Ishikawa (cell line): ENCODE results near the gene TEKT1.

Source experiments
- RAD21 ChIP-seq: IDR thresholded peaks from 2 replicates; pipeline ENCODE4 v1.6.1; 2012; ENCODE audit warnings: low read depth
- TF ChIP-seq, protein P1 (sequence below): IDR thresholded peaks from 2 replicates; pipeline ENCODE4 v1.6.1; 2012
- TF ChIP-seq, protein P2 (sequence below): IDR thresholded peaks from 2 replicates; pipeline ENCODE4 v1.6.1; 2012
- TF ChIP-seq, protein P3 (sequence below): IDR thresholded peaks from 2 replicates; pipeline ENCODE4 v1.6.1; 2012; ENCODE audit warnings: low read depth, mild to moderate bottlenecking

- TF ChIP-seq RAD21: no peak
- TF ChIP-seq, protein P1, sequence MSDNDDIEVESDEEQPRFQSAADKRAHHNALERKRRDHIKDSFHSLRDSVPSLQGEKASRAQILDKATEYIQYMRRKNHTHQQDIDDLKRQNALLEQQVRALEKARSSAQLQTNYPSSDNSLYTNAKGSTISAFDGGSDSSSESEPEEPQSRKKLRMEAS: no peak
- TF ChIP-seq, protein P2, sequence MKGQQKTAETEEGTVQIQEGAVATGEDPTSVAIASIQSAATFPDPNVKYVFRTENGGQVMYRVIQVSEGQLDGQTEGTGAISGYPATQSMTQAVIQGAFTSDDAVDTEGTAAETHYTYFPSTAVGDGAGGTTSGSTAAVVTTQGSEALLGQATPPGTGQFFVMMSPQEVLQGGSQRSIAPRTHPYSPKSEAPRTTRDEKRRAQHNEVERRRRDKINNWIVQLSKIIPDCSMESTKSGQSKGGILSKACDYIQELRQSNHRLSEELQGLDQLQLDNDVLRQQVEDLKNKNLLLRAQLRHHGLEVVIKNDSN: no peak
- TF ChIP-seq, protein P3, sequence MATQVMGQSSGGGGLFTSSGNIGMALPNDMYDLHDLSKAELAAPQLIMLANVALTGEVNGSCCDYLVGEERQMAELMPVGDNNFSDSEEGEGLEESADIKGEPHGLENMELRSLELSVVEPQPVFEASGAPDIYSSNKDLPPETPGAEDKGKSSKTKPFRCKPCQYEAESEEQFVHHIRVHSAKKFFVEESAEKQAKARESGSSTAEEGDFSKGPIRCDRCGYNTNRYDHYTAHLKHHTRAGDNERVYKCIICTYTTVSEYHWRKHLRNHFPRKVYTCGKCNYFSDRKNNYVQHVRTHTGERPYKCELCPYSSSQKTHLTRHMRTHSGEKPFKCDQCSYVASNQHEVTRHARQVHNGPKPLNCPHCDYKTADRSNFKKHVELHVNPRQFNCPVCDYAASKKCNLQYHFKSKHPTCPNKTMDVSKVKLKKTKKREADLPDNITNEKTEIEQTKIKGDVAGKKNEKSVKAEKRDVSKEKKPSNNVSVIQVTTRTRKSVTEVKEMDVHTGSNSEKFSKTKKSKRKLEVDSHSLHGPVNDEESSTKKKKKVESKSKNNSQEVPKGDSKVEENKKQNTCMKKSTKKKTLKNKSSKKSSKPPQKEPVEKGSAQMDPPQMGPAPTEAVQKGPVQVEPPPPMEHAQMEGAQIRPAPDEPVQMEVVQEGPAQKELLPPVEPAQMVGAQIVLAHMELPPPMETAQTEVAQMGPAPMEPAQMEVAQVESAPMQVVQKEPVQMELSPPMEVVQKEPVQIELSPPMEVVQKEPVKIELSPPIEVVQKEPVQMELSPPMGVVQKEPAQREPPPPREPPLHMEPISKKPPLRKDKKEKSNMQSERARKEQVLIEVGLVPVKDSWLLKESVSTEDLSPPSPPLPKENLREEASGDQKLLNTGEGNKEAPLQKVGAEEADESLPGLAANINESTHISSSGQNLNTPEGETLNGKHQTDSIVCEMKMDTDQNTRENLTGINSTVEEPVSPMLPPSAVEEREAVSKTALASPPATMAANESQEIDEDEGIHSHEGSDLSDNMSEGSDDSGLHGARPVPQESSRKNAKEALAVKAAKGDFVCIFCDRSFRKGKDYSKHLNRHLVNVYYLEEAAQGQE: no peak
Measured at GRCh38 chr17:6748617-6749016, 82.9 kb downstream of the TEKT1 start.
